Measurements from ENCODE around the gene BAZ2A.

DNA sequence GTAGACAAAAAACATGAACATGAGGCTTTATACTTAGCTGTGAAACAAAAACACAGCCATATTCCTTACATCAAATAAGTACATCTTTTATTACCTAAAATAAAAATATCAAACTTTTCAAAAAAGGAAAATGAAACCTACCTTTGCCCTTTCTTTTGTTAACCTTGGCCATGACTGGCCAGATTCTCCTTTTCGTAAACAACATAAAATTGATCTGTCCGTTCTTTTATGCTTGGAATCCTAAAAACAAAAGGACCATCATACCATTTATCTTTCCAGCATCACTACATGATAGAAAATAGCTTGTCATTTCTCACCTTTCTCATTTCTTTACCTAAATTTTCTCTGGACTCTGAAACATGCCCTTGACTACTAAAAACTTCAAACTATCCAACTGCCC, 41.5 kb upstream of the BAZ2A start:
- no peak for TF ChIP-seq RAD21 (IDR thresholded peaks at IDR 0.05; ENCODE audit: low read depth)
- no peak for TF ChIP-seq CEBPB (IDR thresholded peaks at IDR 0.05)
- no peak for TF ChIP-seq MAX (IDR thresholded peaks at IDR 0.05)
- TF ChIP-seq TAF1 (IDR thresholded peaks at IDR 0.05; ENCODE audit: low read depth): no peak
- no peak for TF ChIP-seq EP300 (IDR thresholded peaks at IDR 0.05; ENCODE audit: borderline replicate concordance)
- TF ChIP-seq TCF12 (IDR thresholded peaks at IDR 0.05; ENCODE audit: low read depth): no peak
- TF ChIP-seq CREB1 (IDR thresholded peaks at IDR 0.05; ENCODE audit: low read depth): no peak
- no peak for TF ChIP-seq ZBTB7A (IDR thresholded peaks at IDR 0.05; ENCODE audit: low read depth)
- TF ChIP-seq NFIC (IDR thresholded peaks at IDR 0.05): no peak
- no peak for TF ChIP-seq YY1 (IDR thresholded peaks at IDR 0.05; ENCODE audit: low read depth)

Data from Ishikawa (cell line).